Prostate gland (tissue), 2 donors: ENCODE measurements around the gene CLECL1.

Experiments used
- CTCF ChIP-seq, 4 experiments: fragments of 200-600 bp in 2 of 4; fragments of 450-650 bp in 2 of 4; sonication (generic) in 2 of 4; IDR thresholded peaks; 1 replicate in 3 of 4; 2 replicates in 1 of 4; pipeline ENCODE4 v1.5.1; 2016 to 2019; ENCODE audit warnings: antibody characterized with exemption in 4 of 4, mild to moderate bottlenecking in 2 of 4, moderate library complexity in 2 of 4
- POLR2AphosphoS5 ChIP-seq: sonication (generic); formaldehyde crosslinking; IDR thresholded peaks from one replicate; pipeline ENCODE4 v1.6.1; 2017; ENCODE audit warnings: antibody characterized with exemption

- TF ChIP-seq CTCF (IDR thresholded peaks at IDR 0.05) (no peak), POLR2AphosphoS5 (no peak)
Measured at GRCh38 chr12:9727813-9728212, 5.1 kb downstream of the CLECL1 start.
